Measurements from ENCODE around the gene CHRM3. TPM values are rescaled to one million over a fixed set of nuclear protein-coding genes. Genes with fewer than 3 reads are reported as not detected.

CHRM3 gene
- total RNA-seq (2022; extraction: Qiagen RNA extraction) = 0.02 to 0.22 TPM (median 0.14 TPM) in 4 of 5 replicates, not detected in the other

DNA sequence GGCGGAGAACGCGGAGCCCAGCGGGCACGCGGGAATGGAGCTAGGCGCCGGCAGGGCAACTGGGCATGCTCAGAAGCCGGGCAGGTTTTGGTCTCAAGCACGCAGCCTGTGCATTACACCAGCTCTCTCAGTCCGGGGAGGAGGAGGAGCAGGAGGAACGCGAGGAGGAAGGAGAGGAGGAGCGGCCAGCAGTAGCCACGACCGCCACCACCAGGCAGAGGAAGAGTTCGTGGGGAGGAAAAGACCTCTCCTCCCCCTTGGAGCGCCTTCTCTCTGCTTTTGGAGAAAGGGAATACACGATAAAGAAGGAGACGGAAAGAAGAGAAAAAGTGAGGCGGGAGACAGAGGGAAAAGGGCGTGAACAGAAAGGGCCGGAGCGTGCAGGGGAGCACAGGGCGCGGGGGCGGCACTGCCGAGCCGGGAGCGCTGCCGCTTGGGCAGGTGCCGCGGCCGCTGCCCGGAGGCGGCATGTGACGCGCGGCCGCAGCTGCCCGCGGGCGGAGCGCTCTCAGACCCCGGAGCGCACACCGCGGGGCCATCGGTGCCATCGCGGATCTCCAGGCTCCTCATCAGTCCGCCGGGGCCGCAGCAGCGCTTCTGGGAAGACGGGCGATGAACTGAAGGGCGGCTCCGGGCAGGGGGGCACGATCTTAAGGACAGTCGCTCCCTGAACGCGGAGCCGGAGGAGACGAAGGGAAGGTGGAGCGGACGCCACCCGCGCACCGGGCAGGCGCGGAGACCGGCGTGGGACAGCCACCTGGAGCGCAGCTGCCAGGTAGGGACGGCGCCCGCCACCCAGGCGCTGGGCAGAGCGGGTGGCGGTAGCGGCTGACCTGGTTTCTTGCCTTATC, at the start of gene CHRM3:
CHRM3 (plus strand) TSS at position 116 of the 851 bp plus-strand sequence. CDS start 520,884 bp downstream, outside the sequence.

Measured in A549 treated with CORT108297 at 1 μM for 4 hours (cell line).